GM23338 (cell line): ENCODE measurements around the gene YBX1. TPM values are rescaled to one million over a fixed set of nuclear protein-coding genes. Genes with fewer than 3 reads are reported as not detected.

Source experiments
- ATAC-seq: fragments of 200-7000 bp; cut with Tn5 transposase; 3 replicates; pipeline ENCODE4 v1.9.1; 2020
- DNase-seq: peaks from one replicate; pipeline ENCODE4 v3.0.0-alpha.2; 2015; ENCODE audit warnings: low spot score
- H2AFZ ChIP-seq: fragments of 200-600 bp; sonication (generic); 2 replicates; pipeline ENCODE4 v1.8.0; 2016; ENCODE audit warnings: antibody characterized with exemption, mild to moderate bottlenecking, moderate library complexity
- H3F3A ChIP-seq: fragments of 200-600 bp; sonication (generic); replicated peaks from 2 replicates; pipeline ENCODE4 v1.8.0; 2017; ENCODE audit warnings: antibody characterized with exemption, mixed run types, low read depth
- H3K27ac ChIP-seq: fragments of 200-600 bp; sonication (generic); 2 replicates; pipeline ENCODE4 v1.6.1; 2016; ENCODE audit warnings: low read depth
- H3K27me3 ChIP-seq: fragments of 200-600 bp; sonication (generic); 2 replicates; pipeline ENCODE4 v1.8.0; 2016; ENCODE audit warnings: mild to moderate bottlenecking, mixed run types, moderate library complexity; ENCODE audit not compliant: insufficient read depth
- H3K36me3 ChIP-seq: fragments of 200-600 bp; sonication (generic); 2 replicates; pipeline ENCODE4 v1.8.0; 2016; ENCODE audit warnings: mild to moderate bottlenecking; ENCODE audit not compliant: insufficient read depth
- H3K4me1 ChIP-seq: fragments of 200-600 bp; sonication (generic); 2 replicates; pipeline ENCODE4 v1.8.0; 2016; ENCODE audit warnings: mild to moderate bottlenecking, moderate library complexity; ENCODE audit not compliant: insufficient read depth
- H3K4me2 ChIP-seq: fragments of 200-600 bp; sonication (generic); 2 replicates; pipeline ENCODE4 v1.7.1; 2017; ENCODE audit warnings: mixed run types
- H3K4me3 ChIP-seq: fragments of 200-600 bp; sonication (generic); 2 replicates; pipeline ENCODE4 v1.6.1; 2016; ENCODE audit warnings: mixed run types
- H3K79me2 ChIP-seq: fragments of 200-600 bp; sonication (generic); replicated peaks from 2 replicates; pipeline ENCODE4 v1.8.0; 2017; ENCODE audit warnings: mild to moderate bottlenecking; ENCODE audit not compliant: insufficient read depth
- H3K9me2 ChIP-seq: fragments of 200-600 bp; sonication (generic); 2 replicates; pipeline ENCODE4 v1.8.0; 2017; ENCODE audit not compliant: insufficient read depth
- H4K20me1 ChIP-seq: fragments of 200-600 bp; sonication (generic); replicated peaks from 2 replicates; pipeline ENCODE4 v1.8.0; 2017; ENCODE audit warnings: mild to moderate bottlenecking; ENCODE audit not compliant: insufficient read depth
- H3K27ac Mint-ChIP-seq: 2 replicates; pipeline ENCODE4 v1.8.0; 2020; ENCODE audit warnings: inconsistent platforms, mild to moderate bottlenecking, moderate library complexity, mixed read lengths
- H3K27me3 Mint-ChIP-seq: 3 replicates; pipeline ENCODE4 v1.8.0; 2022; ENCODE audit warnings: low read depth, mild to moderate bottlenecking, moderate library complexity, mixed read lengths, inconsistent platforms; ENCODE audit not compliant: insufficient read depth, poor library complexity
- H3K36me3 Mint-ChIP-seq: 3 replicates; pipeline ENCODE4 v1.8.0; 2021; ENCODE audit warnings: low read depth, mild to moderate bottlenecking, inconsistent platforms, moderate library complexity, mixed read lengths
- H3K4me1 Mint-ChIP-seq: 3 replicates; pipeline ENCODE4 v1.8.0; 2020; ENCODE audit warnings: mild to moderate bottlenecking, inconsistent platforms, mixed read lengths
- H3K4me3 Mint-ChIP-seq: 3 replicates; pipeline ENCODE4 v1.8.0; 2021; ENCODE audit warnings: moderate library complexity, mild to moderate bottlenecking, inconsistent platforms, mixed read lengths
- H3K9me3 Mint-ChIP-seq: 3 replicates; pipeline ENCODE4 v1.8.0; 2020; ENCODE audit warnings: moderate library complexity, mild to moderate bottlenecking, inconsistent platforms, mixed read lengths
- CREB1 ChIP-seq: fragments of 250-450 bp; sonication (Bioruptor Pico); IDR thresholded peaks from 2 replicates; pipeline ENCODE4 v1.5.0; 2020; ENCODE audit warnings: low read depth, mild to moderate bottlenecking, moderate library complexity
- EZH2 ChIP-seq: fragments of 200-600 bp; sonication (generic); IDR thresholded peaks from one replicate; pipeline ENCODE4 v1.8.0; 2017; ENCODE audit warnings: antibody characterized with exemption, mild to moderate bottlenecking, low read depth; ENCODE audit not compliant: unreplicated experiment
- EZH2phosphoT487 ChIP-seq: fragments of 200-600 bp; sonication (generic); IDR thresholded peaks from one replicate; pipeline ENCODE4 v1.8.1; 2018; ENCODE audit warnings: antibody characterized with exemption; ENCODE audit not compliant: unreplicated experiment
- JUNB ChIP-seq: IDR thresholded peaks from one replicate; pipeline ENCODE4 v1.6.1; 2016; ENCODE audit warnings: antibody characterized with exemption; ENCODE audit not compliant: unreplicated experiment
- POLR2AphosphoS5 ChIP-seq: IDR thresholded peaks from 2 replicates; pipeline ENCODE4 v1.6.1; 2016; ENCODE audit warnings: antibody characterized with exemption, low read depth
- ZNF114 ChIP-seq: fragments of 250-450 bp; sonication (Bioruptor Pico); IDR thresholded peaks from 2 replicates; pipeline ENCODE4 v1.5.0; 2020; ENCODE audit warnings: mild to moderate bottlenecking, moderate library complexity
- ZNF331 ChIP-seq: fragments of 250-450 bp; sonication (Bioruptor Pico); IDR thresholded peaks from 2 replicates; pipeline ENCODE4 v1.5.0; 2020; ENCODE audit warnings: low read depth, mild to moderate bottlenecking, moderate library complexity
- polyA plus RNA-seq: library from polyadenylated mRNA; unstranded; fragments of >200 nt; fragmentation: Nextera tagmentation; extraction: Ambion mirVana; gene quantifications from 2 replicates; pipeline ENCODE4 v1.2.1, GENCODE V29; 2016
- total RNA-seq: library from RNA; depleted of rRNA; stranded (reverse); fragments of >200 nt; shearing (Covaris generic); gene quantifications from 2 replicates; pipeline ENCODE4 v1.2.3, GENCODE V29; 2014
- TF ChIP-seq, protein P1 (sequence below), 2 experiments: fragments of 200-600 bp in 1 of 2; sonication (generic) in 1 of 2; conservative IDR thresholded peaks; 2 replicates each; pipeline versions ENCODE4 v1.5.1 to v1.6.1; 2016 to 2017; ENCODE audit warnings: antibody characterized with exemption in 2 of 2, low read depth in 2 of 2, mild to moderate bottlenecking in 2 of 2, moderate library complexity in 1 of 2
- TF ChIP-seq, protein P2 (sequence below): IDR thresholded peaks from 2 replicates; pipeline ENCODE4 v1.6.1; 2016; ENCODE audit warnings: antibody characterized with exemption

The YBX1 gene
- total and polyA plus RNA-seq, 2 experiments from 2014 or later, result 1,282 to 1,441 TPM

DNA sequence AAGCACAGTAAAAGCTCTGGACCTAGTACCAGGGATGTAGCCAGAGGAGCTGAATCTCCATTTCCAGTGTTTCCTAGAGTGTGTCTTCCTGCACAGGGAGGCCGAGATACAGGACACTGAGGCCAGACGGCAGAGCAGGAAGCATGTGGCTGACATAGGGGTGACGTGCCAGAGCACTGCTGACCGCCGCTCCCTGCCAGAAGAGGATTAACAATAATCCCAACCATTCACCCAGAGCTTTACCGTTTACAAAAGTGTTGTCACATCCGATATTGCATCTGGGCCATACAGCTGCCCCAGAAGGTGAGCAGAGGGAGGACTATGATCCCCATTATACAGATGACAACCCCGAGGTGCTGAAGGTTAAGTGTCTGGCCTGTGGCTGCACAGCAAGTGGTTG lies 63.6 kb downstream of the YBX1 start (continued):
- TF ChIP-seq, protein P1, sequence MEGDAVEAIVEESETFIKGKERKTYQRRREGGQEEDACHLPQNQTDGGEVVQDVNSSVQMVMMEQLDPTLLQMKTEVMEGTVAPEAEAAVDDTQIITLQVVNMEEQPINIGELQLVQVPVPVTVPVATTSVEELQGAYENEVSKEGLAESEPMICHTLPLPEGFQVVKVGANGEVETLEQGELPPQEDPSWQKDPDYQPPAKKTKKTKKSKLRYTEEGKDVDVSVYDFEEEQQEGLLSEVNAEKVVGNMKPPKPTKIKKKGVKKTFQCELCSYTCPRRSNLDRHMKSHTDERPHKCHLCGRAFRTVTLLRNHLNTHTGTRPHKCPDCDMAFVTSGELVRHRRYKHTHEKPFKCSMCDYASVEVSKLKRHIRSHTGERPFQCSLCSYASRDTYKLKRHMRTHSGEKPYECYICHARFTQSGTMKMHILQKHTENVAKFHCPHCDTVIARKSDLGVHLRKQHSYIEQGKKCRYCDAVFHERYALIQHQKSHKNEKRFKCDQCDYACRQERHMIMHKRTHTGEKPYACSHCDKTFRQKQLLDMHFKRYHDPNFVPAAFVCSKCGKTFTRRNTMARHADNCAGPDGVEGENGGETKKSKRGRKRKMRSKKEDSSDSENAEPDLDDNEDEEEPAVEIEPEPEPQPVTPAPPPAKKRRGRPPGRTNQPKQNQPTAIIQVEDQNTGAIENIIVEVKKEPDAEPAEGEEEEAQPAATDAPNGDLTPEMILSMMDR (conservative IDR thresholded peaks at IDR 0.05; ENCODE audit: low read depth in 2 of 2), result no peak
- TF ChIP-seq ZNF114 (CRISPR knock-in tag), result no peak
- no peak for TF ChIP-seq EZH2
- TF ChIP-seq JUNB, result no peak
- TF ChIP-seq, protein P2, sequence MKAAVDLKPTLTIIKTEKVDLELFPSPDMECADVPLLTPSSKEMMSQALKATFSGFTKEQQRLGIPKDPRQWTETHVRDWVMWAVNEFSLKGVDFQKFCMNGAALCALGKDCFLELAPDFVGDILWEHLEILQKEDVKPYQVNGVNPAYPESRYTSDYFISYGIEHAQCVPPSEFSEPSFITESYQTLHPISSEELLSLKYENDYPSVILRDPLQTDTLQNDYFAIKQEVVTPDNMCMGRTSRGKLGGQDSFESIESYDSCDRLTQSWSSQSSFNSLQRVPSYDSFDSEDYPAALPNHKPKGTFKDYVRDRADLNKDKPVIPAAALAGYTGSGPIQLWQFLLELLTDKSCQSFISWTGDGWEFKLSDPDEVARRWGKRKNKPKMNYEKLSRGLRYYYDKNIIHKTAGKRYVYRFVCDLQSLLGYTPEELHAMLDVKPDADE, result no peak
- TF ChIP-seq ZNF331, result no peak
- TF ChIP-seq EZH2phosphoT487, result no peak

DNA sequence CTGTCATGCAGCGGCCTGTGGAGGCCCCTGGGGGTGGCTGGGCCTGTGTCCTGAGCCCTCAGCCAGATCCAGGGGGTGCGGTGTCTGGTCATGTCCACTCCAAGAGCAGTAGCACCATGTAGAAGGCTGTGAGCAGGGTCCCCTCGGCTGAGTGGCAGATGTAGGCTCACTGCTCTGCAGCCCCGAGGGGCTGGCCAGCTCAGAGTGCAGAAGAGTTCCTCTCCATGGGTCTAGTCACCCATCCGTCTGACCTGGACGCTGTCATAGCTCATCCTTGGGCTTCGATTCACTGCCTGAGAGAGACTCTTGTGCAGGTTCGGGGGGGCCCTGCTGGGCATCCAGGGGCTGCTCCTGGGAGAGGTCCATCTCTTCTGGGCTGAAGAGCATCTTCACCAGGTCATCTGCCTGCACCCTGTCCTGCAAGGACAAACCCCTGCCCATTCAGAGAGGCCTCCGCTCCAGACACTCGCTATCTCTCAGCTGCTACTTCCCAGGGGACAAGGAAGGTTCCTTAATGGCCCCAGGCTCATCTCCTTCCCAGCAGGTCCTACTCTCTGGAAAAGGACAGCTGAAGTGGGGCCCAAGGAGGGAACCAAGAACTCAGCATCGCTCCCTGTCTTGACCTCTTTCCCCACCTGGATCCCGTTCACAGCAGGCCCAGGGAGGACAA lies 64.4 kb downstream of the YBX1 start:
- no peaks in the 10 kb centered on the region for H4K20me1 ChIP-seq
- Mint-ChIP-seq H3K36me3 (peaks cover 36% of the 10 kb centered on the region), H3K4me3 (no peak overlapping the region), H3K27me3 (peaks cover 24% of the 10 kb centered on the region), H3K9me3 (peaks cover 8% of the 10 kb centered on the region), H3K4me1 (peaks cover 19% of the 10 kb centered on the region), H3K27ac (no peak overlapping the region)
- H3F3A ChIP-seq, result 0 out of 2 replicates have a peak, but pooled peaks cover 3% of the 10 kb centered on the region
- no peak overlapping the region for H3K27ac ChIP-seq
- DNase-seq (no peak), ATAC-seq (no peak)
- H3K36me3 ChIP-seq, result peaks cover 9% of the 10 kb centered on the region
- H3K4me3 ChIP-seq, result no peak overlapping the region
- no peaks in the 10 kb centered on the region for H3K9me2 ChIP-seq
- H3K79me2 ChIP-seq, result no peaks in the 10 kb centered on the region
- H3K4me1 ChIP-seq, result peaks cover 7% of the 10 kb centered on the region
- H3K4me2 ChIP-seq, result no peak overlapping the region
- TF ChIP-seq, protein P1 (conservative IDR thresholded peaks at IDR 0.05; ENCODE audit: low read depth in 2 of 2), result no peak
- TF ChIP-seq CREB1 (CRISPR knock-in tag) (no peak), POLR2AphosphoS5 (no peak), EZH2phosphoT487 (no peak)
- TF ChIP-seq, protein P2, result no peak
- no peak overlapping the region for H2AFZ ChIP-seq
- H3K27me3 ChIP-seq, result no peaks in the 10 kb centered on the region
